GM21423 (cell line): ENCODE results near the gene TUBA3D.
A peak's percentile ranks its signal among the peaks of the same experiment; 100 is the strongest.
"Not testable (repeated sequence)": the region's sequence is repeated elsewhere in the genome, so short reads cannot be mapped to it uniquely, and the experiment has no call there.

ENCODE experiments used
- ATAC-seq: cut with Tn5 transposase; IDR thresholded peaks from one replicate; pipeline ENCODE4 v1.9.1; 2021; ENCODE audit warnings: mild to moderate bottlenecking, moderate library complexity; ENCODE audit not compliant: unreplicated experiment

TUBA3D gene

DNA sequence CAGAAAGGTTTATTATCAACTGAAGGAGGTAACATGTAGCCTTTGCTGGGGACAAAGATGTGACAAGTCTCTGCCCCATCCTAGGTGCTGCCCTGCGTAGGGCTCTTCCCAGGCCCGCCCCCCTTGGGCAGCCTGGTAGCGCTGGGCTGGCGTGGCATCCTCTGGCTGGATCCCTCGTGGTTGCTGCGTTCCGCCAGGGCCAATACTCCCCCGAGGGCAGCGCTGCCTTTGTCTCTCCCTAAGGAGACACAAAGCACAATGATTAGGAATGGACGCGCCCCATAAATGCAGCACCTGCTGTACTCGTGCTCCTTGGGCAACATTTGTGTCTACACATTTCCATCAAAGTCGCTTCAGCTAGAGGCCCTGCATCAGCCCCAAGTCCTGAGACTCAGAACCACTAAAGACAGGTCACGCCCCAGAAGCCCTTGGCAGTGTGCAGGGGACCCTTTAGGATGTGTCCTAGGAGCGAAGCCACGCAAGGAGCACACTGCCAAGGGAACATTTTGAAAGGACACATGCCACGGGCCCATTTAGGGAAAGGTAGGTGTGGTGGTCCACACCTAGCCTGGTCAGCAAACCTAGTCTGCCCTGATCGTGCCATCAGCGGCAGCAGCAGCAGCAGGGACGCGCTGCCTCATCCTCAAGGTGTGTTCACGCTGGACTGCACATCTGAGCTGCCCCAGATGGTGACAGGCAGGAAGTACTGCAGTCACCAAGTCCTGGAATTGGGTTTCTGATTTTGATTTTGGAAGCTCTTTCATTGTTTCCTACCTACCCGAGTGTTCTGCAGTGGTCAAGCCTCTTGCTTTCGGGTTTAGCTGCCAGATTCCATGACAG, 8.3 kb downstream of the TUBA3D start:
- ATAC-seq: not testable (repeated sequence)

DNA sequence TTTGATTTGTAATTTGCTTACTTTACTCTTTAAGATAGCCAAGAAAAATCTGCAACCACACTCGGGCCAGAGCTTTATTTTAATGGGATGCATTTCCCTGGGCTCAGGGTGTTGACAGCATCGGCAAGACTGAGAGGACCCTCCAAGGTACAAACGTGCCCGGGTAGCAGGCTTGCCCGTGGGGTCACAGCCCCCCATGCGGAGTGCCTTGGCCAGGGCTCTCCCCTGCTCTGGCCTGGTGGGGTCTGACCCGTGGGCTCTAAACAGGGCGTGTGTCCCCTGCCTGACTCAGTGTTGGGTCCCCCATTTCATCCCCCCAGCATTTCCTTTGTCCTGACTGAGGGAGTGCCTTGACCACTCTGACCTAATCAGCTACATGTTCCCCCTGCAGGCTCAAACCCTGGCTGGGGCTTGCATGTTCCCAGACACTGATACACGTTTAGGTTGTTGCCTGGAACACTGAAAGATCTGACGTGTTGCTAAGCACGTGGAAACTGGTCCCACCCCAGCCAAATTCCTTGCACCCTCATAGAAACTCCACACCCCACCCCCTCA, 9.1 kb downstream of the TUBA3D start:
- ATAC-seq: not testable (repeated sequence)

DNA sequence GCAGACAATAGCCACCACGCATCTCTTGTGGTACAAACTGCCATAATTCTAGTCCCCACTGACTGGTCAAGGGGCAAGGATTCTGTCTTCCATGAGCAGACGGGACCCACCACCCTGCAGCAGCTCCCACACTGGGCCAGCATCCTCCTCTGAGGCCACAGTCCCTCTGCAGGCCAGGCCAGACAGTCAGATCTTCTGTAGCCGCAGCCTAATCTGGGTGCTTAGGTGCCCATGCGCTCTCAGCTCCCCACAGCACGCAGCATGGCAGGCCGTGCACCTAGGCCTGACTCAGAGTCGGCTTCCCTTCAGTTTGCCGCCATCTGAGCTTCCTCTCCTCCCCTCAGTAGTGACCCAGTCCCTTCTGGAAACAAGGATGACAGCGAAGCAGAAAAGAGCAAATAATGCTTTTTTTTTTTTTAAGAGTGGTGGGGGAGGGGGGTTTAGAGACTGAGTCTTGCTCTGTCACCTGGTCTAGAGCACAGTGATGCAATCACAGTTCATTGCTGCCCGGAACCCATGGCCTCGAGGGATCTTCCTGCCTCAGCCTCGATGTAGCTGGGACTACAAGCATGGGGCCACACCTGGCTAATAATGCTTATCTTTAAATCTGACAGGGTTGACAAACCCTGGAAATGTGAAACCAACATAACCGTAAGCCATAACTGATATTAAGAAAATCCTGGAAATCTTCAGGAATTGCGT, 10.4 kb downstream of the TUBA3D start:
- ATAC-seq: not testable (repeated sequence)

DNA sequence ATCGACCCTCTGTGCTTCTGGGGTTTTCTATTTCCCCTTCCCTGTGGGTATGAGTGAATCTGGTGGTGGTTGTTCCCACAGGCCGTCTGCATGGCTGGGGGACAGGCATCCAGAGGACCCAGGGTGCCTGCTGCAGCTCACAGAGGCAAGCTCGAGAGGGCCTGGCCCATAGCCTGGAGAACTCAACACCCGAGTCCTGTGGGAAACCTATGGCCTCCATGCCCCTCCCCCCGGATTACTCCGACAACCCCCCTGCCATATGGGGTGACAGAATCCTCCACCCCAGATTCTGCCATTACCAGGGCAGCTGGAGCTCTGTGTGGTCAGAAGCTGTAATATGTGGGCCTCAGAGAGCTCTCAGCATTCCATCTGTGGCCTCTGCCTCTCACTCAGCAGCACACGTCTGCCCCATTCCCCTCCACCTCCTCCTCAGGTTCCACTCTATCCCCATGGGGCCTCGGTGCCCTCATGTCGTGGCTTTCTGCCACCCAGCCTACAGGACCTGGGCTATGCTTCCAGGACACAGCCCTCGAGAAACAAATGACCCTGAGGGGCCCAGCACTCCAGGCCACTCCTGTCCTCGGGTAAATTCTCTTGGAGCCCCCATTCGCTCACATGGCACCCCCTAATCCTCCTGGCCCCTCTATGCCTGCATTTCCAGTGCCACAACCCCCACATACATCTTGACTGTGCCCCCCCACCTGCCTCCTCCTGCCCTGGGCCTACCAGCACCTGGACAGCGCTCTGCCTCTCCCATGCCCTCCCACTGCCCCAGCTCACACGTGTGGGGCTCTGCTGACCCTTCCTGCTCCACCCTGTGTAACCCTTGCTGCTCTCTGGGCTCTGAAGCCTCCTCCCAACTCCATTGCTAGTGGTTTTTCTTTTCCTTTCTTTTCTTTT, 12.6 kb downstream of the TUBA3D start:
- no peak for ATAC-seq

DNA sequence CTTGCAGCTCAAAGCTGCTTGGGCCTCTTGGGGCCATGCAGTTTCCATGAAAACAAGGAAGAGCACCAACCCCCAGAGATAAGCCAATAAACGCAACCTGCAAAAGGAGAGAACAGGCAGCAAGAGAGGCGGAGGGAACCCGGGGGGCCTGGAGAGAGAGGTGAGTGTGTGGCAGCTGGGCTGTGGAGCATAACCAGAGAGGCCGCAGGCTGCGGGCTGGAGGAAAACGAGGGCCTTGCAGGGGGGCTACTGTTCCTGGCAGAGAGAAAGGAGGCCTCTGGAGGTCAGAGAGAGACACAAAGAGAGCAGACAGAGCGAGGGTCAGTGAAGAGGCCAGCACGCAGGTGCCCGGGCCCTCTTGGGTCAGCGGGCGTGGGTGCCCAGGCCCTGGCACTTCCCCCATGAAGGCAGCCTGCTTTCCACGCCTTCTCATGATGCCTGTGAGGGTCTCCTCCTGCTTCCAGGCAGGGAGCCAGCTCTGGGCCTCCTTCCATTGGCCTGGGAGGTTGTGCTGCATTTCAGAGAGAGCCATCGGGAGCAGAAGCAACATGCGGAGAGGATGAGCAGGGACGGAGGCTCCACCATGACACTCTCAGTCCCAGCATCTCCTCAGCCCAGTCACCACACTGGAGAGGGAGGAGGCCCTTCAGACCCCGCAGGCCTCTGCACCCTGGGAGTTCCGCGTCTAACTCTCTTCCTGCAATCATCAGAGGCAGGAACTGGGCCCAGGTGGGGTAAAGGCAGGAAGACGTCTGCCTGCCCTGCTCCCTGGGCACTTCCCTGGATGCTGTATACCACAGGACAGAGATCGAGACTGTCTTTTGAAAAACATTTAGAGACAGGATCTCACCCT, 14.9 kb downstream of the TUBA3D start:
- not testable (repeated sequence) for ATAC-seq

DNA sequence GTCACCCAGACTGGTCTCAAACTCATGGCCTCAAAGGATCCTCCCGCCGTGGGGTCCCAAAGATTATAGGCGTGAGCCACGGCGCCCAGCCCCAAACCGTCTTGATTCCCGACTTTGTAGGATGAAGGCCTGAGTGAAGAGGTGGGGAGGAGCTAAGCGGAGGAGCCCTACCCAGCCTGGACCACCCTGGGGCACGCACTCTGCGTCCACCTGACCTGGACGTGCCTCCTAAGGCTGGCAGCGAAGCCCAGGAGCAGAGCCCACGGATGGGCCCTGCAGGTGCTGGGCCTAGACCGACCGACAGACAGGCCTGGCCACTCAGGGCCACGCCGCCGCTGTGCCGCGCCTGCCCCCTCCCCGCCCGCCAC, 15.5 kb downstream of the TUBA3D start:
- not testable (repeated sequence) for ATAC-seq

DNA sequence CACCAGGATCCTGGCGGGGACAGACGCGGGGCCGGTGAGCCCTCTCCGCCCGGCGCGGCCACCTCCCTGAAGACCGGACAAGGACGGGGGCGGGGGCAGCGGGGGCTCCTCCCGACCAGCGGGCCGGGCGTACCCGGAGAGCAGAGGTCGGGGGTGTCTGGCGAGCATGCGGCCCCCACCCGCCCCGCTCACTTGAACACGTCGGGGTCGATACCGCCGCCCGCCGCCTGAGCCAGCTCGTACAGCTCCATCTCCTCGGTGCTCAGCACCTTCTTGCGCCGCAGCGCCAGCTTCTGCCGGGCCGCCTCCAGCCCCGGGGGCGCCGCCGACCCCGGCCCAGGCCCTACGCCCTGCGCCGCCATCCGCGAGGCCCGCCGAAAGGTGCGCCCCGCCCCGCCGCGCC, 16.1 kb downstream of the TUBA3D start, which contains the start of gene MZT2A:
Gene MZT2A, minus strand, starts transcription at position 383 of the 403 bp plus-strand sequence. Its CDS starts 21 bp downstream, at position 362.
- peak; percentile 6 for ATAC-seq

DNA sequence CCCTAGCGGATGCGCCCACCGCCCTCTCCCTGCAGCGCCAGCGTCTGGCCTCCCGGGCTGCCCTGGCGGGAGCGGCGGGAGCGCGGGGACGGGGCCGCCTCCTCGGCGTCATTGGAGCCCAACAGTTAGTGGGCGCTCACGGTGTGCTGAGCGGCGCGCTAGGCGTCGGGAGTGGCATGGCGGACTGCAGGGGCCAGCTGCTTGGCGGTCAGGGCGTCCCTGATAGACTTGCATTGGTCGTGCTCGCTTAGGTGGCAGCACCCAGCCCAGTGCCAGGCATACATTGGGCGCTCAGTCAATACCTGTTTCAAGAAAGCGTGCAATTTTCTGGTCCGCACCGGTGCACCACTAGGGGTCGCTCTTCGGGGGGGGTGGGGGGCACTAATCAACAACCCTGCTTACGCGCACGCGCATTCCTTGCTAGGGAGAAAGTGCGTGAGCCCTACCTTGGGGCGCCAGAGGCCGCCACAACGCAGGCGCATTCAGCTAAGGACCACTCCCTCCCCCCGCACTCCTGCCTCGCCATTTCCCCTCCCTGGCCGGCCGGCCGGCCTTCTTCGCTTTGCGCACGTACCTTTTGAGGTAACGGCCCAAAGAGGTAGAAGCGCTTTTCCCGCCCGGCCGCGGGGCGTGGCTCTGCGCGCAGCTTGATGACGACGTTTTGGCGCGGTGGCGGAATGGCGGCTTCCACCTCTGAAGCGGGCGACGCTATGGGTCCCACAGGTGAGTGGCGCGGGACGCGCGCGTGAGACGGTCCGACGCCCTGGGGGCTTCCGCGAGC, 16.7 kb downstream of the TUBA3D start:
- ATAC-seq: peak; percentile 71

DNA sequence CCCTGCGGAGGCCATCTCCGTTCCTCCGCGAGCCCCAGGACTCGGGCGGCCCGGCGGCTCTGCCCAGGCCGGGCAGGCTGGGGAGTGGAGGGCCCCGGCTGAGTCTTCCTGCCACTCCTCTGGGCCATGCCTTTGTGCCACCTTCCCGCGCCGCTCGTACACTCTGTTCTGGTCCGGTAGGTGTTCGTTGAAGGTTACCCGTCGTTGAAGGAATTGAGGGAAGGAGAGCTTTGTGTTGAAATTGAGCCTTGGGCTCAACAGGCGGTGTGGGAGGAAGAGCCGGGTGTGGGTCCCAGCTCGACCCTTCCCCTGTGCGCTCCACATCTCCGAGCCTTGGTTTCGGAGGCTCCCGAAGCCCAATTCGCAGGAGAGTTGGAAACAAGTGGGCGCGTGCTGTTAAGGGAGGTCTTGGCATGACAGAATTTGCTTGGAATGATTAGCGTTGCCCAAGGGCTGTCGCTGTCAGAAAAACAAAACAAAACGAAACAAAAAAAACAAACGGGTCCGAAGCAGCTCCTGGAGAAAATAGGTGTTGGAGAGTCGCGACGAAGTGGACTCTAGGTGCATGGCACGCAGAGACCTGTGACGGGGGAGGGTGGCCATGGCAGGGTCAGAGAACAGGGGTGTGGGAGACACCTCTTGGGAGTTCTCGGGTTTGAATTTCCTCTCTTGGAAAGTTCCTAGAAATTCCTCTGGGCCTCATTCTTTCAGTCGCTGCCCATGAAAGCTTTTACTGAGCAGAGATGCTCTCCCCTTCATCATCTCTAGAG, 17.5 kb downstream of the TUBA3D start:
- ATAC-seq: peak; percentile 23

DNA sequence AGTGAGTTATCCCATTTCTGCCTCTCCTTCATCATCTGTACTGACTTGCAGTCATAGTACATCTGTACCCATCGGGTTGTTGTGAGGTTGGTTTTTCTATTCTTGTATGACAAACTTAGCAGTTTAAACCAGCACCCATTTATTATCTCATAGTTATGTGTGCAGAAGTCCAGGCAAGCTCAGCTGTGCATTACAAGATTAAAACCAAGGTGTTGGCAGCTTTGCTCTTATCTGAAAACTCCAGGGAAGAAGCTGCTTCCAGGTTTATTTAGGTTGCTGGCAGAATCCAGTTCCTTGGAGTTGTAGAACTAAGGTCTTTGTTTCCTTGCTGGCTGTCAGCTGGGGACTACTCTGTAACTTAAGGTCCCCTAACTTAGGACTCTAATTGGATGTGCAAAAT, 19.6 kb downstream of the TUBA3D start:
- ATAC-seq: not testable (repeated sequence)

DNA sequence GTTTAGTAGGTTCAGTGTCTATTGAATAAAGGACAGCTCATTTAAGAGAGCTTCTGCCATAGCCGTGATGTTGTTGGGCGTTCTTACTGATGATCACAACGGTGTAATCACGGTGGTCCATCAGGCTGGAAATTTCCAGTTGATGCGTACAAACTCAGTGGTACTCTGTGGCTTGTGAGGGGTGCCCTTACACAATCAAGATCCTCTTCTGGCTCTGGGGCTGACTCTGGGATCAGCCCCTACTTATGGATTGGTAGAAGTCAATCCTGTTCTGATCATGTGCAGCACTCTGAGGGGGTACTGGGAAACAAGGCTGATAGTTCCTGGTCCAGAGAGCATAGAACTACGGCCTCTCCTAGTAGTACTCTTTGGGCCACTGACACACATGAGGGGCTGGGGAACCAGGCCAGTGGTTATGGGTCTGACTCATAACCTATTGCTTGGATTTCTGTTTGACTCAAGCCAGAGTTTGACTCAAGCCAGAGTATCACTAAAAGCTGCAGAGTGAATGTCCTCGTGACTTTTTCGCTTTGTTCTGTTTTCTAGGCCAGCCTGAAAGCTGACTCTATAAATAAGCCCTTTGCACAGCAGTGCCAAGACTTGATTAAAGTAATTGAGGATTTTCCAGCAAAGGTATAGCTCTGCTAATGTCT, 22.5 kb downstream of the TUBA3D start:
- peak; percentile 79 for ATAC-seq

DNA sequence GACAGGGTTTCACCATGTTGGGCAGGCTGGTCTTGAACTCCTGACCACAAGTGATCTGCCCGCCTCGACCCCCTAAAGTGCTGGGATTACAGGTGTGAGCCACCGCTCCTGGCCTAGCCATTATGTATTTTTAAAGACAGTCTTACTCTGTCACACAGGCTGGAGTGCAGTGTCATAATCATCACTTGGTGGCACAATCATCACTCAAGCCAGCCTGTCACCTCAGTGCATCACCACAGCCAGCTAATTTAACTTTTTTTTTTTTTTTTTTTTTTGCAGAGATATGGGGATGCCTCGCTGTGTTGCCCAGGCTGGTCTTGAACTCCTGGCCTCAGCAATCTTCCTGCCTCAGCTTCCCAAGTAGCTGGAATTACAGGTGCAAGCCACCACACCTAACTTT, 27.7 kb downstream of the TUBA3D start:
- ATAC-seq: not testable (repeated sequence)

DNA sequence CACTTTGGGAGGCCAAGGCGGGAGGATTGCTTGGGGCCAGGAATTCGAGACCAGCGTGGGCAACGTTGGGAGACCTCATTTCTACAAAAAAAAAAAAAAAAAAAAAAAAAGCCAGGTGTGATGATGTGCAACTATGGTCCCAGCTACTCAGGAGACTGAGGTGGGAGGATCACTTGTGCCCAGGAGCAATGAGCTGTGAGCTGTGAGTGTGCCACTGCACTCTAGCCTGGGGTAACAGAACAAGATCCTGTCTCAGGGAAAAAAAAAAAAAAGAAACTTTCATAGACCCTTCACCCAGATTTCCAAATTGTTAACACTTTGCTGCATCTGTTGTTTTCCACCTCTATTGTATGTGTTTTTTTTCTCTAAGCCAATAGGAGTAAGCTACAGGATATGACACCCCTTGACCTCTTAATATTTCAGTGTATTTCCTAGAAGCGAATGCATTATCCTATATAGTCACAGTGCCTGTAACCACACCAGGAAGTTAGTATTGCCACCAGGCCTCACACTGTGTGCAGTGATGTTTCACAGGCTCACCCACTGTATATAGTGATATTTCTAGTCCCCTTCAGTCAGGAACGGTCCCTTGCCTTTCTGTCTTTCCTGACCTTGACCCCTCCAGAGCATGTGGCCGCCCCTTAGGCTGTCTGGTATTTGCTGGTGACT, 28.3 kb downstream of the TUBA3D start:
- not testable (repeated sequence) for ATAC-seq

DNA sequence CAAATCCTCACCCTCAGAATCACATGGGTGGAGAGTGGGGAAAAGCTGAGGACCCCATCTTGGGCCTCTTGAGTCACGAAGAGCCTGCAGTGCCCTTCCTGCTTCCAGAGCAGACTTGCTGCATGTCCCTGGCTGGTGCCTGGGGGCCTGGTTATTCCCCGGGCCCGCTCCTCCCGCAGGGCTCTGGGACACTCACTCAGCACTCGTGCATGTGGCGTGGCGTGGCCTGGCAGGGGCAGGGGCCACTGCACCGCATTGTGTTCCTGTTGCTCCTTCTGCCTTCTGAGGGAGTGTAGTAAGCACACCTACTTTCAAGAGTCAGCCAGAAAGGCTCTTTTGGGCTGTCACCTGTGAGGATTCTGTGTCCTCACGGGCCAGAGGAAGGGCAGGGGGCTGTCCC, 33.7 kb downstream of the TUBA3D start:
- ATAC-seq: no peak

DNA sequence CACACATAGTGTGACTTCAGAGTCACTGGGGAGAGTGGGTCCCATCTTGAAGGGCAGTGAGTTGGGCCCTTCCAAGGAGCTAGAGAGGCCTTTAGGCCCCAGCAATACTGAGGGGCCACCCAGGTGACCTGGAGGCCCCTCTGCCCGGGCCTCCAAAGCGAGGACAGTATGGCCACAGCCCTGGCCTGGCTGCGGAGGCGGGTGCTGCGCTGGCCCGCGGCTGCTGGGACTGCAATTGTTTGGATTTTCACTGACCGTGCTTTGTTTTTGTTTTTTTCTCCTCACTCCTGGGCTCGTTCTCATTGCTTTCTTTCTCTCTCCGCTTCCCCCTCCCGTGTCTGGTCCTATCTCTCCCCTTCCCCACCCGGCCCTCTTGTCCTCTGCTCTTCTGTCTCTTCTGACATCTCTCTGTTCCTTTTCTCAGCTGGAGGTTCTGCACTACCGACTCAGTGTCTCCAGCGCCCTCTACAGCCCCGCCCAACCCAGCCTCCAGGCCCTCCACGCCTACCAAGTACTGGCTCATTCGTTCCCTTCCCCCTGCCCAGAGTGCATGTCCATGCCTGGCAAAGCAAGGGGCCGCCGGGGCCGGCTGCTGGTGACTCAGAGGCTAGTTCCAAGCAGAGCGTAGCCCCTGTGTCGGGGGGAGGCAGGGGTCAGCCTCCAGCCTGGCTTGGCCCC, 35.5 kb downstream of the TUBA3D start:
- ATAC-seq: not testable (repeated sequence)

DNA sequence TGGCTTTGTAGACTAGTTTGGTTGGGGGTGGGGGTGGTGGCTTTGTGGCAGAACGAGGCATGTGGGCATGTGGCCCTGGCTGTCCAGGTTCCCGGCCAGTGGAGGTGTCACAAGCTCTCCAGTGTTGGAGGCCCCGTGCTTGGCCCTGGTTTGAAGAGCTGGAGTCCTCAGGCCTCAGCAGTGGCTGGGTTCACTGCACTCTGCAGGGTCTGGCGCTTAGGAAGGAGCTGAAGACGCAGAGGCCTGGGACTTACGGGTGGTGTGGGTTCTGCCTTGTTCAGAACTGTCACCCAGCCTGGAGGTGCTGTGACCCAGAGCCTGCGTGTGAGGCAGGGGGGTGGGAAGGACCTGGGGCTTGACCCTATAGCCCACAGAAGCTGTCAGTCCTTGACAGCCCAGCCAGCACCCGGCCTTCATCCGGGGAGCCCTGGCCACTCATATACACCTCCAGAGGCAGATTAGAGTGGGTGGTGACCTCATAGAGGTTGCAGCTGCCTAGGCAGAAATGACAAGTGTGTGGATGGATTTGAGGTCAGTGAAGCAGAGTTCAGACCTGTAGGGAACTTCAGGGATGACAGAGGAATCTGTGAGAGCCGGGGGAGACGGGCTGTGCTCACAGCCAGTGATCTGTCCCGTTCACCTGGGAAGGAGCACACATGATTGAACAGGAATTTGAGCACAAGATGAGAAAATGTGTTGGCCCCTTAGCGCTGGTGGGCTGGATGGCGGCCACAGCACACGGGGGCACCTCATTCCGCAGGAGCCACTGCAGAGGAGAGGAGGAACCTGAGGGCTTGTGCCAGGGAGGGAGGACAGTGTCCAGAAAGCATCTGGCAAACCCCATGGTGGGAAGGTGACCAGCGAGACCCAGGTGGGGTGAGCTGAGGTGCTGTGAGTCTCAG, 36.3 kb downstream of the TUBA3D start:
- not testable (repeated sequence) for ATAC-seq
